ENCODE data around the gene NDUFC1. TPM values are rescaled to one million over a fixed set of nuclear protein-coding genes. Genes with fewer than 3 reads are reported as not detected.

Gene NDUFC1
- total and polyA plus RNA-seq, 3 experiments from 2014 or later = 49.6 to 146 (median 50.2) TPM

DNA sequence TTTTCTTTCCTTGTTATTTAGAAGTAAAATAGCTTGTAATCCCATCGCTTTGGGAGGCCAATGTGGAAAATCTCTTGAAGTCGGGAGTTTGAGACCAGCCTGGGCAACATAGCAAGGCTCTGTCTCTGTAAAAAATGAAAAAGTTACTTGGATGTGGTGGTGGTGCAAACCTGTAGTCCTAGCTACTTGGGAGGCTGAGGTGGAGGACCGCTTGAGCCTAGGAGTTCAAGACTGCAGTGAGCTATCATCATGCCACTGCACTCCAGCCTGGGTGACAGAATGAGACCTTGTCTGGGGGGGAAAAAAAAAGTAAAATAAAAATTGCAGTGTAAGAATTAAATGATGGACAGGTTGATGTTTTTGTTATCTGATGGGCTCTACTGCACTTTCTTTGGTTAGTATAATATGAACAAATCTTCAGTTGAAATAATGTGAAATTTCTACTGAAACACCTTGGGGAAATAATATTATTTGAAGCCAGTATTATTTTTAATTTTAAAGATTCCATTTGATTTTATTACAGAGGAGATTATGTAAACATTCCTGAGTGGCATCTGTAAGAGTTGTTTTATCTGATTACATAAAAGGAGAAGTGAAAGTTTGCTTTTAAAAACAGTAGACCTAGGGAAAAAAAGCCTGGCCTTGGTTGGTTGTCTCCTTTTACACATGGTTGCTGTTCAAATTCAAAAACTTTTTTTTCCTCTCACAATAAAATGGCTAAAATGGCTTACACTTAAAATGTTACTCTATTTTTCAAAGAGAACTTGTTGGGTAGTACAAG is 10.5 kb upstream of the NDUFC1 start:
- Mint-ChIP-seq H3K4me1 (peaks cover 63 to 84% (median 78%) of the 10 kb centered on the region in 3 donors), H3K9me3 (no peaks in the 10 kb centered on the region), H3K36me3 (peaks cover 0 to 2% (median 1%) of the 10 kb centered on the region in 3 donors), H3K27me3 (no peaks in the 10 kb centered on the region), H3K4me3 (peak overlapping the region in 1 of 7 donors; percentile 33), H3K27ac (peak overlapping the region; percentile 11 to 80 (median 68))
- Histone ChIP-seq H3K9me3 (ENCODE audit: low read length) (no peaks in the 10 kb centered on the region), H3K36me3 (ENCODE audit: insufficient read depth, low read length) (no peaks in the 10 kb centered on the region), H3K4me3 (ENCODE audit: low read length) (no peak overlapping the region), H3K27ac (ENCODE audit: low read depth, low read length) (no peak overlapping the region), H3K4me1 (ENCODE audit: insufficient read depth, low read length) (peaks cover 60% of the 10 kb centered on the region), H3K27me3 (ENCODE audit: insufficient read depth, low read length, poor library complexity, severe bottlenecking) (no peaks in the 10 kb centered on the region)
- ChIA-PET CTCF (interaction anchor here (1.2 to 2.1 kb wide), 2 partner anchors 11 to 282 kb away, joined by 3 to 9 read pairs; partner anchors contain the start of genes NAA15 and NDUFC1), POLR2A (interaction anchor here (1.2 kb wide), 1 partner anchor 12 kb away, joined by 3 read pairs; the partner anchor contains the start of gene NAA15)
- DNase-seq = no peak

DNA sequence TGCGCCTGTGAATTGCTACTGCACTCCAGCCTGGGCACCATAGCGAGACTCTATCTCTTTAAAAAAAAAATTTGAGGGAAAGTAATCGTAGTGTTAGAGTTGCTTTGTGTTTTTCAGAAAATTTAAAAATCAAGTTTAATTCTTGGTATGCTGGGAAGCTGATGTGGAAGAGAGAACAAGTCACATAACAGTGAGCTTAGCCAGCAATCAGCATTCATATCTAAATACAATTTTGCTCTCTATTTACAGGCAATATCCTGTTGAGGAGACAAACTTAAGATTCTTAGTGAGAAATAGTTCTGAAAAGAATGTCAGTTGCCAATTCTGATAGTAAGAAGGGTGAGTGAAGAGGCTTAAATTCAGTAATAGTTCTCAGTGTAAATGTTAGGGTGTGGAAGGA is 9.6 kb upstream of the NDUFC1 start:
- Mint-ChIP-seq H3K27ac (peak overlapping the region in 4 of 8 donors; percentile 1 to 79 (median 46)), H3K4me3 (peak overlapping the region in 2 of 7 donors; percentile 5 to 10), H3K9me3 (no peaks in the 10 kb centered on the region), H3K36me3 (peaks cover 0 to 7% (median 1%) of the 10 kb centered on the region in 3 donors), H3K27me3 (no peaks in the 10 kb centered on the region), H3K4me1 (peaks cover 64 to 84% (median 74%) of the 10 kb centered on the region in 3 donors)
- ChIA-PET POLR2A (interaction anchor here (1.2 kb wide), 1 partner anchor 11 kb away, joined by 3 read pairs; the partner anchor contains the start of gene NAA15), CTCF (interaction anchor here (1.2 to 2.1 kb wide), 2 partner anchors 10 to 282 kb away, joined by 3 to 9 read pairs; partner anchors contain the start of genes NAA15 and NDUFC1)
- Histone ChIP-seq H3K4me1 (ENCODE audit: insufficient read depth, low read length) (peaks cover 55% of the 10 kb centered on the region), H3K4me3 (ENCODE audit: low read length) (no peak overlapping the region), H3K27ac (ENCODE audit: low read depth, low read length) (no peak overlapping the region), H3K27me3 (ENCODE audit: insufficient read depth, low read length, poor library complexity, severe bottlenecking) (no peaks in the 10 kb centered on the region), H3K9me3 (ENCODE audit: low read length) (no peaks in the 10 kb centered on the region), H3K36me3 (ENCODE audit: insufficient read depth, low read length) (no peaks in the 10 kb centered on the region)
- DNase-seq = no peak

DNA sequence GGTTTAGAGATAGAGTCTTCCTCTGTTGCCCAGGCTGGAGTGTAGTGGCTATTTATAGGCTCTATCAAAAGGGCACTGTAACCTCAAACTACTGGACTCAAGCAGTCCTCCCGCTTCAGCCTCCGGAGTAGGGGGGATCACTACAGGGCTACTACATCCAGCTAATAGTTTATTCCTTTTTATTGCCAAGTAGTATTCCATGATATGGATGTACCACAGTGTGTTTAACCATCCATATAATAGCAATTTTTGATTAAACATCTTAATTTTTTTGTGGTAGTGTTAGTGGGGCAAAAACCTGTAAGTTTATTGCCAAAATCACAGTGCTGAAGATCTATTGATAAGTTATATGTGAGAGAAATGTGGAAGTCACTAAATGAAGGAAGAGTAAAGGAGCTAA is 2.6 kb upstream of the NDUFC1 start:
- Histone ChIP-seq H3K36me3 (ENCODE audit: insufficient read depth, low read length) (no peaks in the 10 kb centered on the region), H3K4me3 (ENCODE audit: low read length) (no peak overlapping the region), H3K9me3 (ENCODE audit: low read length) (no peaks in the 10 kb centered on the region), H3K27me3 (ENCODE audit: insufficient read depth, low read length, poor library complexity, severe bottlenecking) (no peaks in the 10 kb centered on the region), H3K27ac (ENCODE audit: low read depth, low read length) (no peak overlapping the region), H3K4me1 (ENCODE audit: insufficient read depth, low read length) (peaks cover 32% of the 10 kb centered on the region)
- peaks cover 4 to 41% (median 9%) of the 10 kb centered on the region in 3 donors for H3K36me3 Mint-ChIP-seq
- peaks cover 0 to 1% (median 0%) of the 10 kb centered on the region in 5 donors for H3K9me3 Mint-ChIP-seq
- H3K4me1 Mint-ChIP-seq = peaks cover 63 to 85% (median 71%) of the 10 kb centered on the region in 3 donors
- ChIA-PET CTCF (interaction anchor here (1.0 kb wide), 1 partner anchor 9 kb away, joined by 3 read pairs; no protein-coding TSS in a partner anchor), POLR2A (no interaction called here)
- H3K4me3 Mint-ChIP-seq = peak overlapping the region in 2 of 7 donors; percentile 15 to 36
- H3K27me3 Mint-ChIP-seq = peaks cover 0 to 1% of the 10 kb centered on the region in 2 donors
- no peak for DNase-seq
- peak overlapping the region; percentile 0 to 99 (median 69) for H3K27ac Mint-ChIP-seq

DNA sequence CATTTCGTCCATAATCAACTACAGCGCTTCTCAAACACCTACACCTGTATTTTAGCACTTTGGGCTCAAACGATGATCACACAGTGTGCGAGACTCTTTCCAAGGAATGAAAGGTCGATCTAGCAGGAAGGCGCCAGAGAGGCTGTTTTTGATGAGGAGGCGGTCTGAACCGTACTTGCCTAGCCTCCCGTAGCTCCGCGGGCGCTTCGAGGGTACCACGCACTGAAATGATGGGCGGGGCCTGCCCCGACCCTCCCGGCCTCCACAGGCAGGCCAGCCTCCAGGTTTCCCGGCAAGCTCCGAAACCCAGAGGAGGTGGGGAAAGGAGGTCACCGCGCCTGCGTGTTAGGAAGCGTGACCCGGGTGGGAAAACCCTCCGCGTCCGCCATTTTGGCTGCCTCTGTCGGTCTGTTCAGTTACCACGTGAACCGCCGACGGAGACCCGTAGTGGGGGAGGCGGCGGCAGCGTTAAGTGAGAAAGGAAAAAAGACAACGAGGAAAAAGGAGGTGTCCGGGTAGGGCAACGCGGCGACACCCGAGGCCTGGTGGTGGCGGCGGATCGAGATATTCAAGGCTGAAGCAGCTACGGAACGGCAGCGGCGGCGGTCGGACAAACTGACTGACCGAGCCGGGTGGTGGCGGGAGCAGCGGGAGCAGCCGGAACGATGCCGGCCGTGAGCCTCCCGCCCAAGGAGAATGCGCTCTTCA is 1.0 kb downstream of the NDUFC1 start, which contains the start of gene NAA15:
TSS of gene NAA15 (plus strand) at position 393 of the 708 bp plus-strand sequence. CDS start at position 666, 273 bp downstream.
- Mint-ChIP-seq H3K4me1 (peaks cover 51 to 69% (median 68%) of the 10 kb centered on the region in 3 donors), H3K27ac (peak within 1 kb of the TSS; percentile 97 to 100 (median 99)), H3K36me3 (peaks cover 4 to 30% (median 9%) of the 10 kb centered on the region in 3 donors), H3K4me3 (peak within 1 kb of the TSS; percentile 96 to 100 (median 99)), H3K9me3 (peaks cover 0 to 1% (median 0%) of the 10 kb centered on the region in 5 donors), H3K27me3 (peaks cover 0 to 1% of the 10 kb centered on the region in 2 donors)
- ChIA-PET POLR2A (interaction anchor here (0.6 to 3.6 kb wide), 13 partner anchors 11 to 286 kb away, joined by 3 to 25 read pairs (median 7); partner anchors contain the start of genes ELF2, NOCT and SETD7), CTCF (interaction anchor here (0.7 to 2.9 kb wide), 12 partner anchors 11 to 852 kb away, joined by 3 to 10 read pairs (median 6); partner anchors contain the start of genes ELF2, MAML3 and SETD7)
- peak within 1 kb of the TSS; percentile 89 for H3K27ac ChIP-seq (ENCODE audit: low read depth, low read length)
- DNase-seq = peak; percentile 97 to 98 (median 98)
- H3K27me3 ChIP-seq (ENCODE audit: insufficient read depth, low read length, poor library complexity, severe bottlenecking) = no peaks in the 10 kb centered on the region
- no peaks in the 10 kb centered on the region for H3K9me3 ChIP-seq (ENCODE audit: low read length)
- H3K4me3 ChIP-seq (ENCODE audit: low read length) = peak within 1 kb of the TSS; percentile 90
- peaks cover 34% of the 10 kb centered on the region for H3K4me1 ChIP-seq (ENCODE audit: insufficient read depth, low read length)
- H3K36me3 ChIP-seq (ENCODE audit: insufficient read depth, low read length) = no peaks in the 10 kb centered on the region

DNA sequence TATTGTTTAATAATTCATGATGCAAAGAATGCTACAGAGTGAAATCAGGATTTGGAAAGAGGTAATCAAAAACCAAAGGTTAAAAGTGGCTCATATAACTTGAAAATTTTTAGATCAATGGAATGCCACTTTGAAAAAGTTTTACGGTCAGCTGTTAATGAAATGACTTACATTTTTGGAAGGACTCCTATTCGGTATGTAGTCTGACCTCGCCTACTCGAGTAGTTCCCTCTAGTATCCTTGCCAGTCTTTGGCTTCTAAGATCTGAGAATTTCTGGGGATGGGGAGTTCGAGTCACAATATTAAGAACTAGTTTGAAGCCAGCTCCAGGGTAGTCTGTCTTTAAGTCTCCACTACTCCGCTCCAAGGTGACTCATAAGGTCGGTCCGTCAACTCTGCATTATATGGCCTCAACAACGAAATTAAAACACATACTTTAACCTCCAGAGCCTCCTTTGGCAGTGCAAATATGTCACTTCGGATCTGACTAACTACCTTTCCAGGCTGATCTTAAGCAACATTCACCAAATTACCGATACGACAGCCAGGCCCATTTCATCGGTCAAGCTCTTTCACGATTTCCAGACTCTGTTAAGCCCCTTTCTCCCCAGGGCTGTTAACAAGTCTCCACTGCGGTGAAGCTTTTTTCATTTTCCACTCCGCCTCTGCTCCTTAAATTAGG is 1.7 kb downstream of the NDUFC1 start:
- H3K27ac Mint-ChIP-seq = peak overlapping the region; percentile 97 to 100 (median 99)
- peak overlapping the region; percentile 96 to 100 (median 99) for H3K4me3 Mint-ChIP-seq
- DNase-seq = peak in 1 of 5 donors; percentile 52
- Histone ChIP-seq H3K4me3 (ENCODE audit: low read length) (peak overlapping the region; percentile 90), H3K9me3 (ENCODE audit: low read length) (no peaks in the 10 kb centered on the region), H3K36me3 (ENCODE audit: insufficient read depth, low read length) (no peaks in the 10 kb centered on the region), H3K4me1 (ENCODE audit: insufficient read depth, low read length) (peaks cover 34% of the 10 kb centered on the region), H3K27ac (ENCODE audit: low read depth, low read length) (peak overlapping the region; percentile 89), H3K27me3 (ENCODE audit: insufficient read depth, low read length, poor library complexity, severe bottlenecking) (no peaks in the 10 kb centered on the region)
- ChIA-PET CTCF (interaction anchor here (0.7 to 2.9 kb wide), 13 partner anchors 11 to 853 kb away, joined by 3 to 10 read pairs (median 5); partner anchors contain the start of genes ELF2, MAML3 and SETD7), POLR2A (interaction anchor here (0.6 to 3.6 kb wide), 12 partner anchors 12 to 286 kb away, joined by 3 to 25 read pairs (median 8); partner anchors contain the start of genes ELF2, NOCT and SETD7)
- H3K9me3 Mint-ChIP-seq = peaks cover 0 to 1% (median 0%) of the 10 kb centered on the region in 5 donors
- peaks cover 2 to 29% (median 9%) of the 10 kb centered on the region in 3 donors for H3K36me3 Mint-ChIP-seq
- H3K27me3 Mint-ChIP-seq = peaks cover 0 to 1% of the 10 kb centered on the region in 2 donors
- H3K4me1 Mint-ChIP-seq = peaks cover 55 to 69% (median 69%) of the 10 kb centered on the region in 3 donors

DNA sequence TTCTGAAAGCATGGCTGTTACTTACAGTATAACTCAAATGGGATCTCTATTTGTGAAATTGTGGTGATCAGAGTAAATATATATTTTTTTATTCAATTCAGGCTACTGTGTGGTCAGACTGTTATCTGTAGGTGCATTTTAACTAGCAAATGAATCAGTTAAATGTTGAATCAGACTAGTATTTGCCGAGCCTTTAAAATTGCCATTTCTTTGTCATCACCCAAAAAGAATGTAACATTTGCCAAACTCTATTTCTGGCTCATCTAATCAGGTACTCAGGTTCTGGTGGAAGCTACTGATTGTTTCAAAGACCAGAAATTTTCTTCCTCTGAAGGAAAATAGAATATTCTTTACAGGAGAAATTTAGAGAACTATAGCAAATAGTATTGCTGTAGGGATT is 2.7 kb downstream of the NDUFC1 start:
- Histone ChIP-seq H3K4me1 (ENCODE audit: insufficient read depth, low read length) (peaks cover 33% of the 10 kb centered on the region), H3K4me3 (ENCODE audit: low read length) (no peak overlapping the region), H3K9me3 (ENCODE audit: low read length) (no peaks in the 10 kb centered on the region), H3K36me3 (ENCODE audit: insufficient read depth, low read length) (no peaks in the 10 kb centered on the region), H3K27ac (ENCODE audit: low read depth, low read length) (peak overlapping the region; percentile 89), H3K27me3 (ENCODE audit: insufficient read depth, low read length, poor library complexity, severe bottlenecking) (no peaks in the 10 kb centered on the region)
- H3K4me3 Mint-ChIP-seq = peak overlapping the region in 2 of 7 donors; percentile 53 to 99
- ChIA-PET POLR2A (interaction anchor here (2.3 to 3.6 kb wide), 2 partner anchors 123 to 216 kb away, joined by 25 read pairs; partner anchors contain the start of gene ELF2), CTCF (interaction anchor here (1.3 to 2.6 kb wide), 3 partner anchors 71 to 272 kb away, joined by 3 to 10 read pairs (median 4); no protein-coding TSS in a partner anchor)
- H3K4me1 Mint-ChIP-seq = peaks cover 50 to 65% (median 65%) of the 10 kb centered on the region in 3 donors
- peak overlapping the region in 3 of 8 donors; percentile 99 to 100 (median 99) for H3K27ac Mint-ChIP-seq
- H3K36me3 Mint-ChIP-seq = peaks cover 0 to 29% (median 2%) of the 10 kb centered on the region in 3 donors
- H3K27me3 Mint-ChIP-seq = peaks cover 0 to 1% of the 10 kb centered on the region in 2 donors
- no peak for DNase-seq
- H3K9me3 Mint-ChIP-seq = peaks cover 0 to 1% (median 0%) of the 10 kb centered on the region in 5 donors

All from CD8-positive, alpha-beta memory T cell (primary cell).